Measurements from ENCODE around the gene CXCR4. TPM values are rescaled to one million over a fixed set of nuclear protein-coding genes. Genes with fewer than 3 reads are reported as not detected.
A peak's percentile ranks its signal among the peaks of the same experiment; 100 is the strongest.

Gene CXCR4
- polyA plus RNA-seq, result 1 to 10 TPM; 3.8 to 5.1 TPM

- WGBS, 2 donors, result 1% methylated on average over 50 of the region's 50 CpGs
- peaks cover 2 to 5% of the 10 kb centered on the region in 2 donors for H3K27me3 ChIP-seq (ENCODE audit: control insufficient read depth in 1 of 2, insufficient read depth in 2 of 2, low read length in 2 of 2)
Observed at GRCh38 chr2:136117909-136118818, at the start of gene CXCR4. CXCR4 (minus strand) TSS chr2:136118149; CDS start chr2:136118060, 89 bp downstream.

DNA sequence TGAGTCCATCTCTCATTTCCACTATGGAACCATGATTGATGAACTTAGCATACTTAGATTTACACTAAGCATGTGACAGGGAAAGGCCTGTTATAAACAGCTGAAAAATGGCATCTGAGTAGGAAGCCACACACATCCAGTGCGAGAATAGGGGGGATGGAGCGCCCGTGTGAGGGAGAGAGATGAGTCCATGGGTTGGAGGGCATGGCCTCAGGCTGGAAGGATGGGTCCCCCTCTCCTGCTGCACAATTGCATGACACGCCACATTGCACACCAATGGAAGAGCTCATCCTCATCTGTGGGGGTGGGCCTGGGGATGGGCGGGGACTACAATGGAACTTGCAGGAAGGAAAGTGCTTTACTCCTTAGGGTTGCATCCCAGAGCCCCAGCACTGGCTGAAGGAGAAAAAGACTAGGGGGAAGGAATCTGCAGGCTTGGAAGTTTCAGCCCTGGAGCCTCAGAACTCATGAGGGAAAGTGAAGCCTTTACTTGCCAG, 46.4 kb upstream of the CXCR4 start:
- H3K27ac ChIP-seq (ENCODE audit: low read depth in 2 of 2, low read length in 1 of 2), result no peak overlapping the region
- H3K4me1 ChIP-seq (ENCODE audit: control insufficient read depth in 2 of 2, insufficient read depth in 2 of 2, low read length in 1 of 2), result no peaks in the 10 kb centered on the region
- H3K27me3 ChIP-seq (ENCODE audit: control insufficient read depth in 1 of 2, insufficient read depth in 2 of 2, low read length in 2 of 2), result no peaks in the 10 kb centered on the region
- H3K36me3 ChIP-seq (ENCODE audit: control insufficient read depth in 2 of 2, insufficient read depth in 2 of 2, low read length in 1 of 2), result no peaks in the 10 kb centered on the region
- H3K9me3 ChIP-seq (ENCODE audit: control insufficient read depth in 2 of 2, insufficient read depth in 1 of 2, low read depth in 1 of 2, low read length in 1 of 2), result no peaks in the 10 kb centered on the region
- WGBS, 2 donors, result 91 to 95% methylated on average over 5 of the region's 5 CpGs
- no peak overlapping the region for H3K4me3 ChIP-seq (ENCODE audit: low read depth in 1 of 2, low read length in 2 of 2)

More at GRCh38 chr2:136117909-136118818, at the start of gene CXCR4:
- Histone ChIP-seq H3K4me3 (ENCODE audit: low read depth in 1 of 2, low read length in 2 of 2) (peak within 1 kb of the TSS; percentile 54 to 61), H3K4me1 (ENCODE audit: control insufficient read depth in 2 of 2, insufficient read depth in 2 of 2, low read length in 1 of 2) (peaks cover 2 to 7% of the 10 kb centered on the region in 2 donors), H3K27ac (ENCODE audit: low read depth in 2 of 2, low read length in 1 of 2) (peak within 1 kb of the TSS; percentile 51 to 59), H3K9me3 (ENCODE audit: control insufficient read depth in 2 of 2, insufficient read depth in 1 of 2, low read depth in 1 of 2, low read length in 1 of 2) (no peaks in the 10 kb centered on the region), H3K36me3 (ENCODE audit: control insufficient read depth in 2 of 2, insufficient read depth in 2 of 2, low read length in 1 of 2) (no peaks in the 10 kb centered on the region)

DNA sequence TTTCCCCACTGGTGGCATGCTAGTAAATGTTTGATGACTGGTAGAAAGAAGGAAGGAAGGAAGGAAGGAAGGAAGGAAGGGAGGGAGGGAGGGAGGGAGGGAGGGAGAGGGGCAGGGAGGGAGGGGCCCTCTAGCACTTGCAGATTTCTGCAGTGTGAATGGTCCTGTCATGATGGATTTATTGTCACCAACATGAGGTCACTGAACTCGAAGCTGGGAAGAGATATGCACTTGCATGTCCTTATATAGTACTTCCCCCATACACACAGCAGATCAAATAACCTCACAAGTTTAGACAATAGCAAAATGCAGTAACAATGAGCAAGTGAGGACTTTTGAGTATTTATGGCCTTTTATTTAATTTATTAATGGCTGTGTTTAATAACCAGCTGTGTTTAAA, 44.5 kb upstream of the CXCR4 start:
- no peak overlapping the region for H3K27ac ChIP-seq (ENCODE audit: low read depth in 2 of 2, low read length in 1 of 2)
- H3K4me3 ChIP-seq (ENCODE audit: low read depth in 1 of 2, low read length in 2 of 2), result no peak overlapping the region
- no peaks in the 10 kb centered on the region for H3K27me3 ChIP-seq (ENCODE audit: control insufficient read depth in 1 of 2, insufficient read depth in 2 of 2, low read length in 2 of 2)
- H3K36me3 ChIP-seq (ENCODE audit: control insufficient read depth in 2 of 2, insufficient read depth in 2 of 2, low read length in 1 of 2), result no peaks in the 10 kb centered on the region
- 7 to 8% methylated on average over 1 of the region's 1 CpG for WGBS, 2 donors
- no peaks in the 10 kb centered on the region for H3K4me1 ChIP-seq (ENCODE audit: control insufficient read depth in 2 of 2, insufficient read depth in 2 of 2, low read length in 1 of 2)
- no peaks in the 10 kb centered on the region for H3K9me3 ChIP-seq (ENCODE audit: control insufficient read depth in 2 of 2, insufficient read depth in 1 of 2, low read depth in 1 of 2, low read length in 1 of 2)

DNA sequence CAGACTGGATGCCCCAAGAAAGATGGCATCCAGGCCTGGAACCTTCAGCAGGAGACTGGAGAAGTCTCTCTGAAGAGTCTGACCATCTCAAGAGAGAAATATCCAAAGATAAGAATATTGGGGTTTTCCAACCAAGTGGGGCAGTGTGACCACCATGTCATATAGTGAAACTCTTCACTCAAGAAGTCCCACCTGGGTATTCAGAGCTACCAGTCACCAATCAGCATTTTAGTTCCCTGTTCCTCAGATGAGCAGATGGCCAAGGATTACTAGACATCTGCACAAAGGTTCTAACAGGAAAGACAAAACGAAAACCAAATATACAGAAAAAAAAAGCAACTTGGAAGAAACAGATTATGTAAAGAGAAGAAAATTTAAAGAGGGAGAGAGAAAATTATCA, 38.5 kb upstream of the CXCR4 start:
- WGBS, 2 donors, result 77 to 78% methylated on average over 1 of the region's 1 CpG
- no peaks in the 10 kb centered on the region for H3K36me3 ChIP-seq (ENCODE audit: control insufficient read depth in 2 of 2, insufficient read depth in 2 of 2, low read length in 1 of 2)
- H3K4me3 ChIP-seq (ENCODE audit: low read depth in 1 of 2, low read length in 2 of 2), result no peak overlapping the region
- no peaks in the 10 kb centered on the region for H3K4me1 ChIP-seq (ENCODE audit: control insufficient read depth in 2 of 2, insufficient read depth in 2 of 2, low read length in 1 of 2)
- H3K9me3 ChIP-seq (ENCODE audit: control insufficient read depth in 2 of 2, insufficient read depth in 1 of 2, low read depth in 1 of 2, low read length in 1 of 2), result no peaks in the 10 kb centered on the region
- no peak overlapping the region for H3K27ac ChIP-seq (ENCODE audit: low read depth in 2 of 2, low read length in 1 of 2)
- no peaks in the 10 kb centered on the region for H3K27me3 ChIP-seq (ENCODE audit: control insufficient read depth in 1 of 2, insufficient read depth in 2 of 2, low read length in 2 of 2)

GRCh38 chr2:136154384-136154783, 36.4 kb upstream of the CXCR4 start:
- WGBS, 2 donors, result 83 to 86% methylated on average over 4 of the region's 4 CpGs
- Histone ChIP-seq H3K9me3 (ENCODE audit: control insufficient read depth in 2 of 2, insufficient read depth in 1 of 2, low read depth in 1 of 2, low read length in 1 of 2) (no peaks in the 10 kb centered on the region), H3K27me3 (ENCODE audit: control insufficient read depth in 1 of 2, insufficient read depth in 2 of 2, low read length in 2 of 2) (no peaks in the 10 kb centered on the region)

GRCh38 chr2:136151021-136151971, 33.3 kb upstream of the CXCR4 start:
- Histone ChIP-seq H3K36me3 (ENCODE audit: control insufficient read depth in 2 of 2, insufficient read depth in 2 of 2, low read length in 1 of 2) (no peaks in the 10 kb centered on the region), H3K4me3 (ENCODE audit: low read depth in 1 of 2, low read length in 2 of 2) (no peak overlapping the region), H3K9me3 (ENCODE audit: control insufficient read depth in 2 of 2, insufficient read depth in 1 of 2, low read depth in 1 of 2, low read length in 1 of 2) (no peaks in the 10 kb centered on the region), H3K27ac (ENCODE audit: low read depth in 2 of 2, low read length in 1 of 2) (no peak overlapping the region), H3K4me1 (ENCODE audit: control insufficient read depth in 2 of 2, insufficient read depth in 2 of 2, low read length in 1 of 2) (no peaks in the 10 kb centered on the region), H3K27me3 (ENCODE audit: control insufficient read depth in 1 of 2, insufficient read depth in 2 of 2, low read length in 2 of 2) (no peaks in the 10 kb centered on the region)
- WGBS, 2 donors, result 75 to 91% methylated on average over 7 of the region's 7 CpGs

More at GRCh38 chr2:136154384-136154783, 36.4 kb upstream of the CXCR4 start:
- Histone ChIP-seq H3K4me3 (ENCODE audit: low read depth in 1 of 2, low read length in 2 of 2) (no peak overlapping the region), H3K4me1 (ENCODE audit: control insufficient read depth in 2 of 2, insufficient read depth in 2 of 2, low read length in 1 of 2) (no peaks in the 10 kb centered on the region), H3K36me3 (ENCODE audit: control insufficient read depth in 2 of 2, insufficient read depth in 2 of 2, low read length in 1 of 2) (no peaks in the 10 kb centered on the region), H3K27ac (ENCODE audit: low read depth in 2 of 2, low read length in 1 of 2) (no peak overlapping the region)

- Histone ChIP-seq H3K4me1 (ENCODE audit: control insufficient read depth in 2 of 2, insufficient read depth in 2 of 2, low read length in 1 of 2) (no peaks in the 10 kb centered on the region), H3K27me3 (ENCODE audit: control insufficient read depth in 1 of 2, insufficient read depth in 2 of 2, low read length in 2 of 2) (no peaks in the 10 kb centered on the region), H3K36me3 (ENCODE audit: control insufficient read depth in 2 of 2, insufficient read depth in 2 of 2, low read length in 1 of 2) (no peaks in the 10 kb centered on the region), H3K9me3 (ENCODE audit: control insufficient read depth in 2 of 2, insufficient read depth in 1 of 2, low read depth in 1 of 2, low read length in 1 of 2) (no peaks in the 10 kb centered on the region), H3K27ac (ENCODE audit: low read depth in 2 of 2, low read length in 1 of 2) (no peak overlapping the region), H3K4me3 (ENCODE audit: low read depth in 1 of 2, low read length in 2 of 2) (no peak overlapping the region)
- WGBS, 2 donors, result 62 to 67% methylated on average over 1 of the region's 1 CpG
Observed at GRCh38 chr2:136149011-136149410, 31.1 kb upstream of the CXCR4 start.

DNA sequence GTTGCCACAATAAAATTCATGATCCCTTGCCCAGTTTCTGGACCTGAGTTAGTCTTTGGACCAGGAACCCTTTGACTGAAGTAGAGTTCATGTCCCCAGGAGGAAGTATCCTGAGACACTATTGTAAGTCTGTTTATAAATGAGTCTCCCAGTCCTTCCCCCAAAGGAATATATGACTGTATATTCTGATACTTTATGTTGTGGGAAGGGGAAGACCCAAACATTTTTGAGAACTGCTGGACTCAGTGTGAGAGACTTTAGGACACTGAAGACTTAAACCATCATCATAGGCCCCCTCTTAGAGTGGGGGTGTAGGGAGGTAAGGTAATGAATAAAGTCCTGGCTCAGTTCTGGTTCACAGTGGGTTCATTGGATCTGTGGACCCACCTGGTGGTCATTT, 28.6 kb upstream of the CXCR4 start:
- H3K36me3 ChIP-seq (ENCODE audit: control insufficient read depth in 2 of 2, insufficient read depth in 2 of 2, low read length in 1 of 2), result no peaks in the 10 kb centered on the region
- H3K9me3 ChIP-seq (ENCODE audit: control insufficient read depth in 2 of 2, insufficient read depth in 1 of 2, low read depth in 1 of 2, low read length in 1 of 2), result no peaks in the 10 kb centered on the region
- no peaks in the 10 kb centered on the region for H3K4me1 ChIP-seq (ENCODE audit: control insufficient read depth in 2 of 2, insufficient read depth in 2 of 2, low read length in 1 of 2)
- no peaks in the 10 kb centered on the region for H3K27me3 ChIP-seq (ENCODE audit: control insufficient read depth in 1 of 2, insufficient read depth in 2 of 2, low read length in 2 of 2)
- no peak overlapping the region for H3K4me3 ChIP-seq (ENCODE audit: low read depth in 1 of 2, low read length in 2 of 2)
- H3K27ac ChIP-seq (ENCODE audit: low read depth in 2 of 2, low read length in 1 of 2), result no peak overlapping the region

- Histone ChIP-seq H3K27me3 (ENCODE audit: control insufficient read depth in 1 of 2, insufficient read depth in 2 of 2, low read length in 2 of 2) (no peaks in the 10 kb centered on the region), H3K9me3 (ENCODE audit: control insufficient read depth in 2 of 2, insufficient read depth in 1 of 2, low read depth in 1 of 2, low read length in 1 of 2) (no peaks in the 10 kb centered on the region), H3K4me3 (ENCODE audit: low read depth in 1 of 2, low read length in 2 of 2) (no peak overlapping the region), H3K36me3 (ENCODE audit: control insufficient read depth in 2 of 2, insufficient read depth in 2 of 2, low read length in 1 of 2) (no peaks in the 10 kb centered on the region), H3K4me1 (ENCODE audit: control insufficient read depth in 2 of 2, insufficient read depth in 2 of 2, low read length in 1 of 2) (no peaks in the 10 kb centered on the region), H3K27ac (ENCODE audit: low read depth in 2 of 2, low read length in 1 of 2) (no peak overlapping the region)
- 75 to 86% methylated on average over 6 of the region's 6 CpGs for WGBS, 2 donors
Observed at GRCh38 chr2:136143603-136144451, 25.9 kb upstream of the CXCR4 start.
